ENCODE measurements around the gene TSPAN10. TPM values are rescaled to one million over a fixed set of nuclear protein-coding genes. Genes with fewer than 3 reads are reported as not detected.

Gene TSPAN10
- total and polyA plus RNA-seq, 2 of the 13 experiments (the other 11 are each of a cell fraction or from before 2014, with no cell fraction given) = 0.54 to 0.75 TPM

GRCh38 chr17:81683584-81684441, 46.8 kb downstream of the TSPAN10 start, which contains the start of the genes ARL16 and HGS (continued):
- no peak for TF ChIP-seq ZNF280D (CRISPR knock-in tag; IDR thresholded peaks at IDR 0.05)
- peak; percentile 92 for TF ChIP-seq PHF8 (CRISPR knock-in tag; IDR thresholded peaks at IDR 0.05)
- no peak; the same call in 1 of the 2 replicates for TF ChIP-seq HNF4A (CRISPR knock-in tag; IDR thresholded peaks at IDR 0.05)
- TF ChIP-seq MTF1 (CRISPR knock-in tag; IDR thresholded peaks at IDR 0.05) = peak; percentile 24; the same call in 1 of the 2 replicates
- TF ChIP-seq CREB3 (CRISPR knock-in tag; IDR thresholded peaks at IDR 0.05) = peak; percentile 76; the same call in 1 of the 2 replicates
- no peak for TF ChIP-seq REL (CRISPR knock-in tag; conservative IDR thresholded peaks at IDR 0.05)
- no peak for TF ChIP-seq NONO (IDR thresholded peaks at IDR 0.05)
- TF ChIP-seq NONO (CRISPR knock-in tag; conservative IDR thresholded peaks at IDR 0.05) = peak; percentile 21; the same call in 1 of the 2 replicates
- TF ChIP-seq KLF6 (CRISPR knock-in tag; IDR thresholded peaks at IDR 0.05) = peak; percentile 73; the same call in 1 of the 2 replicates
- TF ChIP-seq ZMYM2 (CRISPR knock-in tag; IDR thresholded peaks at IDR 0.05) = no peak
- no peak for TF ChIP-seq NR2F1 (CRISPR knock-in tag; IDR thresholded peaks at IDR 0.05)
- TF ChIP-seq ZNF749 (CRISPR knock-in tag; IDR thresholded peaks at IDR 0.05; ENCODE audit: borderline replicate concordance) = no peak
- peak; percentile 89; the same call in 1 of the 2 replicates for TF ChIP-seq MIER3 (CRISPR knock-in tag; IDR thresholded peaks at IDR 0.05; ENCODE audit: borderline replicate concordance)
- TF ChIP-seq ARNT (IDR thresholded peaks at IDR 0.05) = no peak
- no peak for TF ChIP-seq ZNF24 (IDR thresholded peaks at IDR 0.05)
- peak; percentile 36; the same call in 1 of the 2 replicates for TF ChIP-seq SKIL (CRISPR knock-in tag; IDR thresholded peaks at IDR 0.05; ENCODE audit: borderline replicate concordance)
- TF ChIP-seq ZNF790 (CRISPR knock-in tag; IDR thresholded peaks at IDR 0.05; ENCODE audit: borderline replicate concordance) = 0 out of 2 replicates have a peak, but pooled peaks have one; percentile 71
- TF ChIP-seq ZNF629 (CRISPR knock-in tag; conservative IDR thresholded peaks at IDR 0.05) = 0 out of 2 replicates have a peak, but pooled peaks have one; percentile 8
- TF ChIP-seq NR0B2 (CRISPR knock-in tag; IDR thresholded peaks at IDR 0.05) = 0 out of 2 replicates have a peak, but pooled peaks have one; percentile 37
- peak; percentile 38; the same call in 1 of the 2 replicates for TF ChIP-seq MED1 (CRISPR knock-in tag; IDR thresholded peaks at IDR 0.05)
- no peak for TF ChIP-seq JUN (CRISPR knock-in tag; IDR thresholded peaks at IDR 0.05)
- TF ChIP-seq SAP130 (CRISPR knock-in tag; IDR thresholded peaks at IDR 0.05; ENCODE audit: low read depth) = peak; percentile 98
- peak; percentile 3; the same call in 1 of the 2 replicates for TF ChIP-seq ZSCAN21 (CRISPR knock-in tag; IDR thresholded peaks at IDR 0.05; ENCODE audit: borderline replicate concordance)

Measured in HepG2 (cell line).